Tibial nerve (tissue), 4 donors: ENCODE measurements around the gene MARK2.

Experiments
- CTCF ChIP-seq, 5 experiments: fragments of 200-600 bp in 3 of 5; fragments of 450-650 bp in 2 of 5; sonication (generic) in 3 of 5; IDR thresholded peaks; one replicate each; pipeline ENCODE4 v1.5.1; 2016 to 2019; ENCODE audit warnings: antibody characterized with exemption in 5 of 5, mild to moderate bottlenecking in 3 of 5, moderate library complexity in 2 of 5
- EP300 ChIP-seq, 2 donors: sonication (generic); formaldehyde crosslinking; IDR thresholded peaks; one replicate each; pipeline ENCODE4 v1.6.1; 2017; ENCODE audit warnings: antibody characterized with exemption in 2 of 2, mild to moderate bottlenecking in 1 of 2
- POLR2A ChIP-seq, 2 donors: fragments of 450-650 bp; IDR thresholded peaks; one replicate each; pipeline ENCODE4 v1.6.1; 2017; ENCODE audit warnings: antibody characterized with exemption in 2 of 2, mild to moderate bottlenecking in 2 of 2, moderate library complexity in 2 of 2

DNA sequence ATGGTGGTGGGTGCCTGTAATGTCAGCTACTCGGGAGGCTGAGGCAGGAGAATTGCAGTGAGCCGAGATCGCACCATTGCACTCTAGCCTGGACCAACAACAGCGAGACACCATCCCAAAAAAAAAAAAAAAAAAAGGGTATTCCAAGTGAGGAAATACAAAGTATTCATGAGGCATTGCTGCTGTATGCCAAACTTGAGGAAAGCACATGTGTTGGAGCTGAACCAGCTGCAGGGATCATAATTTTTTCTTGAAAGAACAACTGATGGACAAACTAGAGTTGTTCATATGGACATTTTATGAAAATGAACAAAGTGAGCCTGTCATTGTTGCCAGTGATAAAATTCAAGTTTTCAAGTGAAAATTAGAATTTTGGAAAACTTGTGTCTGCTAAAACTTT is 15.8 kb downstream of the MARK2 start:
- no peak for TF ChIP-seq CTCF (IDR thresholded peaks at IDR 0.05)
- no peak for TF ChIP-seq POLR2A (IDR thresholded peaks at IDR 0.05)
- TF ChIP-seq EP300 (IDR thresholded peaks at IDR 0.05), result no peak
